Ishikawa (cell line): ENCODE results near the gene ZCCHC14.

ENCODE experiments used
- EGR1 ChIP-seq: IDR thresholded peaks from 2 replicates; pipeline ENCODE4 v1.6.1; 2012
- NFIC ChIP-seq: IDR thresholded peaks from 2 replicates; pipeline ENCODE4 v1.6.1; 2012
- TAF1 ChIP-seq: IDR thresholded peaks from 2 replicates; pipeline ENCODE4 v1.6.1; 2012; ENCODE audit warnings: low read depth, mild to moderate bottlenecking
- TCF12 ChIP-seq: IDR thresholded peaks from 2 replicates; pipeline ENCODE4 v1.6.1; 2012; ENCODE audit warnings: low read depth
- YY1 ChIP-seq: IDR thresholded peaks from 2 replicates; pipeline ENCODE4 v1.6.1; 2012; ENCODE audit warnings: low read depth
- TF ChIP-seq, protein P1 (sequence below): IDR thresholded peaks from 2 replicates; pipeline ENCODE4 v1.6.1; 2012; ENCODE audit warnings: low read depth, mild to moderate bottlenecking

DNA sequence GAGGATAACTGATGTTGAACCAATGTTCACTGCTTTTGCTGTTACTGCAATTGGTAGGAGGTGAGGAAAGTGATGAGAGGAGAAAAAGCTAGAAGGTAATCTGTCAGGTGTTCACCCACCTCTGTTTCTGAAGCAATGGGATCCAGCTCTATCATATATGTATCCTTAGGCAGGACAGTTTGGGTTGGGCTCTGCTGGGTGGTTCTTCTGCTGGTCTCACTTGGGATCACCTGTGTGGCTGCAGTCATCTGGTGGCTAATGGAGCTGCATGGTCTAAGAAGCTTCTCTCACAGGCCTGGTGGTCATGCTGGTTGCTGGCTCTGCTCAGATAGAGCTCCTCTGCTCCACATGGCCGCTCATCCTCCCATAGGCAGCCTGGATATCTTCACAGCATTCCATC, 40.2 kb upstream of the ZCCHC14 start:
- TF ChIP-seq, protein P1, sequence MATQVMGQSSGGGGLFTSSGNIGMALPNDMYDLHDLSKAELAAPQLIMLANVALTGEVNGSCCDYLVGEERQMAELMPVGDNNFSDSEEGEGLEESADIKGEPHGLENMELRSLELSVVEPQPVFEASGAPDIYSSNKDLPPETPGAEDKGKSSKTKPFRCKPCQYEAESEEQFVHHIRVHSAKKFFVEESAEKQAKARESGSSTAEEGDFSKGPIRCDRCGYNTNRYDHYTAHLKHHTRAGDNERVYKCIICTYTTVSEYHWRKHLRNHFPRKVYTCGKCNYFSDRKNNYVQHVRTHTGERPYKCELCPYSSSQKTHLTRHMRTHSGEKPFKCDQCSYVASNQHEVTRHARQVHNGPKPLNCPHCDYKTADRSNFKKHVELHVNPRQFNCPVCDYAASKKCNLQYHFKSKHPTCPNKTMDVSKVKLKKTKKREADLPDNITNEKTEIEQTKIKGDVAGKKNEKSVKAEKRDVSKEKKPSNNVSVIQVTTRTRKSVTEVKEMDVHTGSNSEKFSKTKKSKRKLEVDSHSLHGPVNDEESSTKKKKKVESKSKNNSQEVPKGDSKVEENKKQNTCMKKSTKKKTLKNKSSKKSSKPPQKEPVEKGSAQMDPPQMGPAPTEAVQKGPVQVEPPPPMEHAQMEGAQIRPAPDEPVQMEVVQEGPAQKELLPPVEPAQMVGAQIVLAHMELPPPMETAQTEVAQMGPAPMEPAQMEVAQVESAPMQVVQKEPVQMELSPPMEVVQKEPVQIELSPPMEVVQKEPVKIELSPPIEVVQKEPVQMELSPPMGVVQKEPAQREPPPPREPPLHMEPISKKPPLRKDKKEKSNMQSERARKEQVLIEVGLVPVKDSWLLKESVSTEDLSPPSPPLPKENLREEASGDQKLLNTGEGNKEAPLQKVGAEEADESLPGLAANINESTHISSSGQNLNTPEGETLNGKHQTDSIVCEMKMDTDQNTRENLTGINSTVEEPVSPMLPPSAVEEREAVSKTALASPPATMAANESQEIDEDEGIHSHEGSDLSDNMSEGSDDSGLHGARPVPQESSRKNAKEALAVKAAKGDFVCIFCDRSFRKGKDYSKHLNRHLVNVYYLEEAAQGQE, result no peak
- TF ChIP-seq EGR1, result no peak
- TF ChIP-seq YY1, result no peak
- TF ChIP-seq TCF12, result no peak
- TF ChIP-seq NFIC, result no peak
- TF ChIP-seq TAF1, result no peak
